NB4 (cell line): ENCODE results near the gene SEMA5B.

ENCODE experiments used
- CTCF ChIP-seq: IDR thresholded peaks from one replicate; pipeline ENCODE4 v1.5.1; 2012; ENCODE audit warnings: low read depth, low read length
- MAX ChIP-seq: IDR thresholded peaks from 2 replicates; pipeline ENCODE4 v1.6.1; 2011; ENCODE audit warnings: low read depth, low read length
- MYC ChIP-seq: IDR thresholded peaks from 2 replicates; pipeline ENCODE4 v1.6.1; 2011; ENCODE audit warnings: low read depth, low read length
- POLR2A ChIP-seq: IDR thresholded peaks from 2 replicates; pipeline ENCODE4 v1.6.1; 2011; ENCODE audit warnings: mild to moderate bottlenecking; ENCODE audit not compliant: insufficient read length; ENCODE audit errors: extremely low read depth

GRCh38 chr3:123042413-123042812 is 14.8 kb upstream of the SEMA5B start:
- TF ChIP-seq CTCF: no peak
- TF ChIP-seq POLR2A: no peak
- no peak for TF ChIP-seq MYC
- no peak for TF ChIP-seq MAX
